GM19468 (cell line): ENCODE results near the gene FAAH.

Experiments used
- ATAC-seq: cut with Tn5 transposase; IDR thresholded peaks from one replicate; pipeline ENCODE4 v1.9.1; 2021; ENCODE audit warnings: mild to moderate bottlenecking, moderate library complexity, moderate number of reproducible peaks; ENCODE audit not compliant: unreplicated experiment; ENCODE audit errors: extremely low read depth

Gene FAAH

GRCh38 chr1:46447499-46448108 is 53.5 kb downstream of the FAAH start:
- no peak for ATAC-seq

GRCh38 chr1:46448109-46448911 is 54.2 kb downstream of the FAAH start:
- ATAC-seq: no peak

DNA sequence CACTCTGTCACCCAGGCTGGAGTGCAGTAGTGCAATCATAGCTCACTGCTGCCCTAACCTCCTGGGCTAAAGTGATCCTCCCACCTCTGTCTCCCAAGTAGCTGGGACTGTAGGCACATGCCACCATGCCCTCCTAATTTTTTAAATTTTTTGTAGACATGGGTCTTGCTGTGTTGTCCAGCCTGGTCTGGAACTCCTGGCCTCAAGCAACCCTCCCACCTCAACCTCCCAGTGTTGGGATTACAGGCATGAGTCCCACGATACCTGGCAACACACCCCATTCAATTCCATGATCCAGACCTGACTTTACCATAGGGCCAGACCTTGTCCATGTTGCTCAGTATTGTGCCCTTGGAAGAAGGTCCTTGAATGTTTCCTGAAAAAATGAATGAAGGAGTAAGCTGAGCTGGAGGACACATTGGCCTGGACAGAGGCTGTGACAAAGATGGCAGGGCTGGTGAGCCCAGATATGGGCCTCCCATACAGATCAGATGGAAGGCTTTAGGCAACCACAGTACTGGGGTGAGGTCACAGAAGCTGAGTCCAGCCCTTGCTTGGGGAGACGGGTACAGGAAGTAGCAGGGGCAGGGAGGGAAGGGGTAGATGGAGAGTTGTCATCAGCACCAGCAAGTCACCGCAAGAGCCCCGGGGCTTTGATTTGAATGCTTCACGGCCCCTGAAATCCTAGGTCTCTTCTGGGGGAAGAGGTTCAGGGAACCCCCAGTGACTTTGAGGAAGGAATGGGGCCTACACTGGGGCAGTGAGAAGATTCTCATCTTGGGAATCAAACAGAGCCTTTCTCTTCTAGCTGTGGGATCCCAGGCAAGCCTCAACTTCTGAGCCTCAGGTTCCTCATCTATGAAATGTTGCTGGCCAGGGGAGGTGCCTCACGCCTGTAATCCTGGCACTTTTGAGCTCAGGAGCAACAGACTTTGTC is 55.4 kb downstream of the FAAH start:
- no peak for ATAC-seq

DNA sequence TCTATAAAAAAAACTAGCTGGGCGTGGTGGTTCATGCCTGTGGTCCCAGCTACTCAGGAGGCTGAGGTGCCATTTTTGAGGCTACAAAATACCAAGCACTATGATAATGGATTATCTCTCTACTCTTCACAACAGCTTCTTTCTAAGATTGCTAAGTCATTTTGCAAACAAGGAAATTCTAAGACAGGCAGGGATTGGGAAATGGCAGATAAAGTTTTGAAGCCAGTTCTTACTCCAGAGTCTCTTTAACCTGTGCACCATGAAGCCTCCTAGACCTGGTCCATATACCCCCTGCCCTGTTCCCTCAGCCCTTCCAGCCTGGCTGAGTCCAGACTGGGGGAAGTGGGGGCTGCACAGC is 56.0 kb downstream of the FAAH start:
- ATAC-seq: no peak

DNA sequence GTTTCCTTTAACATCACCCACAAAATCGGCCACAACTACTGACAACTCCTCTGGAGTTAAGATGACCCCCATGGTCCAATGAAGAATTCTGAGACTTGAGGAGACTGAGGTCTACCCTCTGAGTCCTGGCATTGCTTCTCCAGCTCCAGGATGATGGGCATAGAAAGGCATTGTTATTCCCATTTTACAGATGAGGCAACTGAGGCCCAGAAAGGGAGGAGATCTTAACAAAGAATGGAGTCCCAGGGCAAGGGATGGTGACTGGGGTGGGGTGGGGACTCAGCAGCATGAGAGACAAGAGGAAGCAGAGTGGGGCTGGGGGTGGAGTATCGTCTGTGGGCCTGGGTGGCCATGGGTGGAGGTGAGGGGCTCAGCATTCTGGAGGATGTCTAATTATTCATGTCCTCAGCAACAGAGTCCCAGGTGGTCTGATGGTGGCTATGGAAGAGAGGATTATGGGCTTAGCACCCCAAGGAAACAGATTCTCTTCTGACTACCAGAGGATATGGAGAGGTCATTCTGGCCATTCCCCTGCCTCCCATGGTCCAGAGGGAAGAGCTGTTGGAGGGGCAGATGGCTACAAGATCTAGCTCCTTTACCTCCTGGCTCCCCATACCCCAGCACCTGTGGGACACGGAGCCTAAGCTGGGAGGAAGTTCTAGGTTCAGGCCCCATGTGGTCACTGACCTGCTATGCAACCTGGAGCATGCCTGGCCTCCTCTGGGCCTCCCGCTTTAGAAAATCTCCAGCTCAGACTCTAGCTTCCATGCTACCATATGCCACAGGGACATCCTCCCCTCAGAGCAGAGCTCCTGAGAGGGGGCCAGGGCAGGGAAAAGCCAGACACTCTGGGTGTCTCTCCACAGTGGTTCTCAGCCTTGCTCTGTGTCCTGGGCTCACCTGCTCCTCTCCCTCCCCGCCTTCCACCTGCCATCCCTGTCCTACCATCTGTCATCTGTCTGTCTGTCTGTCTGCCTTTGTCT is 58.1 kb downstream of the FAAH start:
- ATAC-seq: no peak

DNA sequence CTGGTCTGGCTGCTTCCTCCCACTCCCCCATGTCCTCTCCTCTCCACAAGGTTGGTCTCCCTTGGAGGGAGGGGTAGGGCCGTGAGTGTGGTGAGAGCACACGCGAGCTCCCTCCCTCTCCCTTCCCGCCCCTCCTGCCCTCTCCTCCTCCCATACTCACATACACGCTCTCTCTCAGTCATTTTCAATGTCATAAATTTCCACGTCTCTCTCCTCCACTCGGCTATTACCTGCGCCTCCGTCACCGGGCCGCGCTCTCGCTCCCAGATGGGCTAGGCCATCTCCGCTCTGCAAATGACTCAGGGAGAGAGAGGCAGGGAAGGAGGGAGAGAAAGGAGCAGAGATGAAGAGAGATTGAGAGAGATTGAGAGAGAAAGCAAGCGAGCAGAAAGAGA is 58.8 kb downstream of the FAAH start:
- no peak for ATAC-seq

GRCh38 chr1:46453449-46453848 is 59.3 kb downstream of the FAAH start:
- ATAC-seq: no peak

GRCh38 chr1:46455951-46456350 is 61.8 kb downstream of the FAAH start:
- ATAC-seq: no peak

- ATAC-seq: no peak
These were observed 62.4 kb downstream of the FAAH start for GRCh38 chr1:46456411-46456963.

DNA sequence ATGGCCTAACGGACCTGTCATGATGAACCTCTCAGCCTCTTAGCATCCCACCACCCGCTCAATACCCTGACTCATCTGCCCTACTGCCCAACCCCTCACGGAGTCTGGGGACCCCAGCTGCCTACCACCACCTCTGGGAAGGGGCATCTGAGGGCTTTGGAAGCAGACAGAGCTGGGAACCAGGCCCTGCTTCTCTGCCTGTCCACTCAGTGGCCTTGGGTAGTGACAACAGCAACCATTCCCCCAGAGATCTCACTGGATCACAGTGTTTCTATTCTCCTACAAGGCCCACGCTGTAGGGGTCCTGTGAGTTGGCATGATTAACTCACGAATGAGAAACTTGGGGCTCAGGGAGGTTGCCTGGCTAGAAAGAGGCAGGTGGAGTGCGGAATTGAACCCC is 63.1 kb downstream of the FAAH start:
- no peak for ATAC-seq

DNA sequence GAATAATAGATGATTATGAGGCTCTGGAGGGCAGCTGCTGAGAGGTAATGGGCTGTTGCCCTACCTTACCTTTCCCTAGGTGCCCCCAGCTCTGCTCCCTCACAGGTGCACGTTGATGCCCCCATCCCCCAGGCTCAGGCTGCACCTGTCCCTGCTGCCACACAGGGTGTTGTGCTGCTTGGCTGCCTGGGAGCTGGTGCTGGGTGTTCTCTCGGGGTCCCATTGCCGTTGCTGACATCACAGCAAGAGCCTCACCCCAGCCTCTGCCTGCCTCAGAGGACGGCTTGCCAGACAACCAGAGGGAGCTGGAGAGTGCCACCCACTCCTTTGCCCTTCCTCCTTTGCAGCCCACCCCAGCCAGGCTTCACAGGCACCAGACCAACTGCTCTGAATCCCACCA is 64.1 kb downstream of the FAAH start:
- no peak for ATAC-seq

- no peak for ATAC-seq
These were observed 64.7 kb downstream of the FAAH start for GRCh38 chr1:46458846-46459245.

DNA sequence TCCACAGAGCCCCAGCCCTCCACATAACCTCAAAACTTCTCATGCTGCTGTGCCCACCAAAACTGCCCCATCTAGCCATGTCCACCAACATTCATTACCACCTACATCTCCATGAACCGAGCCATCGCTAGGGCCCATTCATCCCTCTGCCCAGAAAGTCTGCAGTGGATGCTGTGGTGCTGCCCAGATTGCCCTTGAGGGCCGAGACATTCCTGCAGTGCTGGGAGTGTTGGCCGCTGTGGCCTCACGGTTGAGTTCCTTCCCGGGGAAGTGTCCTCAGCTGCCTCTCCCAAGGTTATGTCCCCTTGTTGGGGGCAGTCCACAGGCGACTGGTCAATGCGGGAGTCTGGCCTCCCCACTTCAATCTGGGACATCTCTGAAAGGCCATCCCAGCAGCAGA is 65.2 kb downstream of the FAAH start:
- no peak for ATAC-seq

GRCh38 chr1:46461017-46461808 is 67.1 kb downstream of the FAAH start:
- no peak for ATAC-seq

GRCh38 chr1:46461809-46462448 is 67.8 kb downstream of the FAAH start:
- no peak for ATAC-seq
